OCI-LY1 (cell line): ENCODE data around the gene PLPPR4.

ENCODE experiments used
- H2AFZ ChIP-seq: fragments of 200-600 bp; sonication (generic), shearing (Covaris generic); 2 replicates; pipeline ENCODE4 v1.6.0; 2014; ENCODE audit warnings: antibody characterized with exemption, mild to moderate bottlenecking, low read length
- H3F3A ChIP-seq: fragments of 200-600 bp; sonication (generic), shearing (Covaris generic); 2 replicates; pipeline ENCODE4 v1.6.0; 2014; ENCODE audit warnings: mild to moderate bottlenecking, antibody characterized with exemption, low read length, moderate library complexity; ENCODE audit not compliant: insufficient read depth
- H3K27ac ChIP-seq: fragments of 200-600 bp; sonication (generic); 2 replicates; pipeline ENCODE4 v1.5.1; 2014; ENCODE audit warnings: low read length, mixed run types, mild to moderate bottlenecking, low read depth; ENCODE audit not compliant: poor library complexity, severe bottlenecking
- H3K27me3 ChIP-seq: fragments of 200-600 bp; sonication (generic); 2 replicates; pipeline ENCODE4 v1.6.0; 2014; ENCODE audit warnings: antibody characterized with exemption, mild to moderate bottlenecking, low read length, moderate library complexity; ENCODE audit not compliant: insufficient read depth
- H3K36me3 ChIP-seq: fragments of 200-600 bp; sonication (generic); 2 replicates; pipeline ENCODE4 v1.6.1; 2014; ENCODE audit warnings: mild to moderate bottlenecking, antibody characterized with exemption, low read length, moderate library complexity, mixed read lengths; ENCODE audit not compliant: insufficient read depth
- H3K4me1 ChIP-seq: fragments of 200-600 bp; sonication (generic); 2 replicates; pipeline ENCODE4 v1.5.1; 2014; ENCODE audit warnings: mild to moderate bottlenecking, low read length, moderate library complexity; ENCODE audit not compliant: insufficient read depth, severe bottlenecking
- H3K4me2 ChIP-seq: fragments of 200-600 bp; sonication (generic), shearing (Covaris generic); 2 replicates; pipeline ENCODE4 v1.6.1; 2014; ENCODE audit warnings: low read length
- H3K4me3 ChIP-seq: fragments of 200-600 bp; sonication (generic); 2 replicates; pipeline ENCODE4 v1.5.1; 2014; ENCODE audit warnings: low read length, low read depth, mild to moderate bottlenecking, mixed read lengths; ENCODE audit not compliant: poor library complexity, severe bottlenecking
- H3K79me2 ChIP-seq: fragments of 200-600 bp; shearing (Covaris generic); 2 replicates; pipeline ENCODE4 v1.6.1; 2016; ENCODE audit warnings: mixed run types, low read length, mixed read lengths; ENCODE audit not compliant: insufficient read depth
- H3K9ac ChIP-seq: fragments of 200-600 bp; sonication (generic), shearing (Covaris generic); 2 replicates; pipeline ENCODE4 v1.6.1; 2014; ENCODE audit warnings: mild to moderate bottlenecking, low read length, mixed read lengths
- H3K9me2 ChIP-seq: fragments of 200-600 bp; sonication (generic), shearing (Covaris generic); 2 replicates; pipeline ENCODE4 v1.6.1; 2014; ENCODE audit warnings: low read depth, mild to moderate bottlenecking, low read length, mixed read lengths
- H3K9me3 ChIP-seq: fragments of 200-600 bp; shearing (Covaris generic); 2 replicates; pipeline ENCODE4 v1.6.1; 2014; ENCODE audit warnings: low read length, mixed read lengths
- H4K20me1 ChIP-seq: fragments of 200-600 bp; sonication (generic), shearing (Covaris generic); 2 replicates; pipeline ENCODE4 v1.6.0; 2016; ENCODE audit warnings: mild to moderate bottlenecking, low read length; ENCODE audit not compliant: insufficient read depth
- EZH2 ChIP-seq: fragments of 200-600 bp; sonication (generic), shearing (Covaris generic); IDR thresholded peaks from 2 replicates; pipeline ENCODE4 v1.8.0; 2017; ENCODE audit warnings: borderline replicate concordance, mixed run types, mild to moderate bottlenecking, antibody characterized with exemption, low read length, moderate library complexity, mixed read lengths
- TF ChIP-seq, protein P1 (sequence below): fragments of 200-600 bp; sonication (generic), shearing (Covaris generic); IDR thresholded peaks from 2 replicates; pipeline ENCODE4 v1.5.1; 2017; ENCODE audit warnings: mild to moderate bottlenecking, antibody characterized with exemption, low read length, moderate library complexity, mixed read lengths

PLPPR4 gene

DNA sequence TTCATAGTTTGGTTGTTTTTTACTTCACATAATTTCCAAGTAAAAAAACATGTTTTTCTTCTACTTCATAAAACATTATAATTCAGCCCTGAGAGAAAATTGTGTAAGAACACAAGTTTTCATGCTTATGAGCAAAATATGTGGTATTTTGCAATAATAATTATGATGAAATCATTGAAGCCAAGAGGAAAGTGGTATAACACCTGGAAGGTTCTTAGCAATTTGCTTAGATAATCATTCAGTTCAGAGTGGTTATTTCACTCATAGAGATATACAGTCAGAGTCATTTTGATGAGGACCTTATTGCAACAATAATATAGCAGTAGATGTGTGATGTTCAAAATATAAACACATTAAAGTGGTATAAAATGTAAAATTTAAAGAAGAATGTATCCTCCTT lies 94.5 kb downstream of the PLPPR4 start:
- Histone ChIP-seq H3K4me3 (no peak overlapping the region), H2AFZ (no peak overlapping the region), H3F3A (no peaks in the 10 kb centered on the region), H3K27me3 (no peaks in the 10 kb centered on the region), H3K79me2 (no peaks in the 10 kb centered on the region), H3K9ac (no peak overlapping the region), H3K9me3 (no peaks in the 10 kb centered on the region), H3K36me3 (no peaks in the 10 kb centered on the region), H3K9me2 (no peaks in the 10 kb centered on the region), H3K27ac (no peak overlapping the region), H3K4me2 (no peak overlapping the region), H4K20me1 (no peaks in the 10 kb centered on the region), H3K4me1 (no peaks in the 10 kb centered on the region)
- TF ChIP-seq, protein P1, sequence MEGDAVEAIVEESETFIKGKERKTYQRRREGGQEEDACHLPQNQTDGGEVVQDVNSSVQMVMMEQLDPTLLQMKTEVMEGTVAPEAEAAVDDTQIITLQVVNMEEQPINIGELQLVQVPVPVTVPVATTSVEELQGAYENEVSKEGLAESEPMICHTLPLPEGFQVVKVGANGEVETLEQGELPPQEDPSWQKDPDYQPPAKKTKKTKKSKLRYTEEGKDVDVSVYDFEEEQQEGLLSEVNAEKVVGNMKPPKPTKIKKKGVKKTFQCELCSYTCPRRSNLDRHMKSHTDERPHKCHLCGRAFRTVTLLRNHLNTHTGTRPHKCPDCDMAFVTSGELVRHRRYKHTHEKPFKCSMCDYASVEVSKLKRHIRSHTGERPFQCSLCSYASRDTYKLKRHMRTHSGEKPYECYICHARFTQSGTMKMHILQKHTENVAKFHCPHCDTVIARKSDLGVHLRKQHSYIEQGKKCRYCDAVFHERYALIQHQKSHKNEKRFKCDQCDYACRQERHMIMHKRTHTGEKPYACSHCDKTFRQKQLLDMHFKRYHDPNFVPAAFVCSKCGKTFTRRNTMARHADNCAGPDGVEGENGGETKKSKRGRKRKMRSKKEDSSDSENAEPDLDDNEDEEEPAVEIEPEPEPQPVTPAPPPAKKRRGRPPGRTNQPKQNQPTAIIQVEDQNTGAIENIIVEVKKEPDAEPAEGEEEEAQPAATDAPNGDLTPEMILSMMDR: no peak
- TF ChIP-seq EZH2: no peak
